LNCaP clone FGC (cell line): Measurements from ENCODE around the gene TLE4.

Experiments used
- DNase-seq: peaks from one replicate; pipeline ENCODE4 v3.0.0-alpha.2; 2011; ENCODE audit warnings: low read depth
- H3K4me3 ChIP-seq: 2 replicates; pipeline ENCODE4 v1.5.1; 2011; ENCODE audit warnings: mild to moderate bottlenecking, low read depth, low read length, control low read depth
- TF ChIP-seq, protein P1 (sequence below): IDR thresholded peaks from 2 replicates; pipeline ENCODE4 v1.5.1; 2012; ENCODE audit warnings: mild to moderate bottlenecking; ENCODE audit not compliant: control insufficient read depth, insufficient read depth; ENCODE audit errors: extremely low read depth

The TLE4 gene

DNA sequence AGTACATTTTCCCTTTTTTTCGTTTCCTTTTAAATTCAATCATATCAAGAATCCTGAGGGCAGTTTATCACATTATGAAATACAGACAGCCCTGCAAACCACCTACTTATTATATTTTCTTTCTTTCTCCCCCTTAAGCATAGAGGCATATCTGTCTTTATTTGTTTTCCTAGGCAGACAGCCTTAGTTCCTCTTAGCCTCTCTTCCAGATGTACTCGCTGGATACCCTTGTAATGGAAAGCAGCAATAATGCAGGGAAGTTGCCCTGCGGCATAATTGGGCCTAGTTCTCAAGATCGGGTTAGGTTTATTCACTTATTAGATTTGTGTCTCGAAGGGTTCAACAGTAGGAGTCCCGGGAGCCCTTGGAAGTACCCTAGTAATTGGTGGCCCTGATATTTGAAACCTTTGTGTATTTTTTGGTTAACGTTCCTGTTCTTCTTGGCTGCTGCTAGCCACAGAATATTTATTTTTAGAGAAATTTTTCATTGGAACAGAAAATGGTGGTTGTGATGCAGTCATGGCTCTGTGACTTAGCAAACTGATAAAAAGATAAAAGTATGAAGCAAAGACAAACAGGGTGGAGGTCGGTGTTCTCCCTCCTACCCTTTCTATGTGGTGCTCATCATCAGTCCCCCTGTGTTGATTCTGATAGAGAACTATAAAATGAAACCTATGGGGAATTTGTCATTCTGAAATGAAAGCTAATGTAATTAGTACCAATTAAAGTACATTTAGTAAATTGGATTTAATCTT, 6.4 kb downstream of the TLE4 start:
- no peak for DNase-seq
- no peak overlapping the region for H3K4me3 ChIP-seq
- TF ChIP-seq, protein P1, sequence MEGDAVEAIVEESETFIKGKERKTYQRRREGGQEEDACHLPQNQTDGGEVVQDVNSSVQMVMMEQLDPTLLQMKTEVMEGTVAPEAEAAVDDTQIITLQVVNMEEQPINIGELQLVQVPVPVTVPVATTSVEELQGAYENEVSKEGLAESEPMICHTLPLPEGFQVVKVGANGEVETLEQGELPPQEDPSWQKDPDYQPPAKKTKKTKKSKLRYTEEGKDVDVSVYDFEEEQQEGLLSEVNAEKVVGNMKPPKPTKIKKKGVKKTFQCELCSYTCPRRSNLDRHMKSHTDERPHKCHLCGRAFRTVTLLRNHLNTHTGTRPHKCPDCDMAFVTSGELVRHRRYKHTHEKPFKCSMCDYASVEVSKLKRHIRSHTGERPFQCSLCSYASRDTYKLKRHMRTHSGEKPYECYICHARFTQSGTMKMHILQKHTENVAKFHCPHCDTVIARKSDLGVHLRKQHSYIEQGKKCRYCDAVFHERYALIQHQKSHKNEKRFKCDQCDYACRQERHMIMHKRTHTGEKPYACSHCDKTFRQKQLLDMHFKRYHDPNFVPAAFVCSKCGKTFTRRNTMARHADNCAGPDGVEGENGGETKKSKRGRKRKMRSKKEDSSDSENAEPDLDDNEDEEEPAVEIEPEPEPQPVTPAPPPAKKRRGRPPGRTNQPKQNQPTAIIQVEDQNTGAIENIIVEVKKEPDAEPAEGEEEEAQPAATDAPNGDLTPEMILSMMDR, result no peak

DNA sequence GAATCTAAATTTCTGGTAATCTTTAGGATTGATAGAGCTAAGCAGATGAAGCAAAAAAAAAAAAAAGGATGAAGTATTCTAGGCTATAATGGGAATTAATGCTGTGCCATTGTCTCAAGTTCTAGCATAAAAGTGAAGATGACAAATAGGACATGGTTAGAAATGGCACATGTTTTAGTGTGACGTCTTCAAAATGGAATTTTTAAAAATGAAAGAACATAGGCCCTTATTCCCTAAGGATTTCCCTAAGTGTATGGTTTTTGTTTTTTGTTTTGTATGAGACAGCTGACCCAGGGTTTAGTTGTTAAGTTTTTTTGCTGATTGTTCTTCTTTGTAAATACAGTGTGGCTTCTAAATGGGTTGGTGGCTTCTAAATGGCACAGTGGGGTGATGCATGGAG, 7.1 kb downstream of the TLE4 start:
- TF ChIP-seq, protein P1, result no peak
- H3K4me3 ChIP-seq, result no peak overlapping the region
- no peak for DNase-seq

DNA sequence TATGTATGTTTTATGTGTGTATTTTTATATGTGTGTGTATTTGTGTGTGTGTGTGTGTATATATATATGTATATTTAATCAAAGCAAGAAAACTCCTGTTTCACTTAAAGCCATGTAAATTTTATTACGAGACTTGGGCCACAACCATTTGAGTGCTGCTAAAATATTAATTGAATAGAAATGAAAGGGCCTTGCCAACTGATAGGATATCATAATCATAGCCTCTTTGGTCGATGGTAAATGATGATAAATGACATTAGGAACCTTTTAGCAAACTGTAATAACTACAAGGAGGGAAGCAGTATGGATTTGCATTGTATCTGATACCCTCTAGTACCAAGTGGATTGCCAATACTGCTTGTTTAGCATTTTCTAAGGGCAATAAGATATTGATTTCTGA, 7.9 kb downstream of the TLE4 start:
- no peak for DNase-seq
- H3K4me3 ChIP-seq, result no peak overlapping the region
- TF ChIP-seq, protein P1, result no peak

DNA sequence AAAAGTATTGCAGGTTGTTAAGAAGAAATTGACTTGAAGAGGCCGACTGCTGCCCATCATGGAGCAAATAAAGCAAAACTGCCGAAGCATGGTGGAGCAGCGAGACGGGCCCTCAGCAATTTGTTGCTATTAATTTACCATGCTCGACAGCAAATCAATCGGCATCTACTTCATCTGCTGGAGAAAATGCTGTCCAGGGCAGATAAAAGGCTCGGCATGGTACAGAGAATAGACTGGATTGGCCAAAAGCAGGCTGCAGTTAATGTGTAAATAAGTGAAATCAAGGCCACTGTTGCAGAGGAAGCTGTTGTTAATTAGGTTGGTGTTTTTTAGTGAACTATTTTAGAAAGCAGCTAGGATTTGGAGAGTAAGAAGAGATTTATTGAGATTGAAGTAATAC, 8.3 kb downstream of the TLE4 start:
- H3K4me3 ChIP-seq, result no peak overlapping the region
- TF ChIP-seq, protein P1, result no peak
- no peak for DNase-seq

DNA sequence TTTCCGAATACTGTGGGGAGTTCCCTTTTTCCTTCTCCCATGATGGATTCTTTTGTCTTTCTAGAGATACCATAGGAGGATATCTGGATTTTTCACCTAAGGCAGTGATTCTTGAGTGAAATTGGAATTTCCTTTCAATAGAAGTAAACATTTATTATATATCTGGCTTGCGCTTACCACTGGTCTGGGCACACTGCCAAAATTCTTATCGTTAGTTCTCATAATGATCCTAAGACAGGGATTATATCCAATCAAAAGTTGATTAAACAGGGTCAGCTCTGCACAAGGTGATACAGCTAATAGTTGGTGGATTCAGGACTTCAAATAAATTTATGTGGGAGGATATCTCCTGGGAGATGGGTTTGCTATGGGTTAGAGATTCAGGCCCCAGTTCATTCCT, 9.6 kb downstream of the TLE4 start:
- H3K4me3 ChIP-seq, result no peak overlapping the region
- DNase-seq, result no peak
- TF ChIP-seq, protein P1, result no peak

DNA sequence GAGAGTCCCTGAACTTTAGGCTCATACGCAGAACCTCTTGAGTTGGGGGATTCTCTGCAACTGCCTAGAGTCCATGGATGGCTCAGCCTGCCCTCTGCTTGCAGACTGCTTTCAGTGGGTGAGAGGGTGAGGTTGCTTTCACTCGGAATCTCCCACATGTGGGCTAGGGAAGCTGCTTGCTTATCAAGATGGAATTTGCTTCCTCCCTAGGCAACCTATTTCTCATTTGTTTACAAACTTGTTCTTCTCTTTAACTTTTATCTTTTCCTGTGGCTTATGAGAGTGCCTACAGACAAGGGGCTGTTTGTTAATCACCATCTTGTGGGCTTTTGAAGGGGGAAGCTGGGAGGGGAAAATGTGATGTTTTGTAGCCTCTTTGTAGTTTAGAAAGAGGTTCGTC, 10.0 kb downstream of the TLE4 start:
- DNase-seq, result no peak
- TF ChIP-seq, protein P1, result no peak
- no peak overlapping the region for H3K4me3 ChIP-seq
